Lung microvascular endothelial cell (primary cell): Measurements from ENCODE around the gene GDPD3. TPM values are rescaled to one million over a fixed set of nuclear protein-coding genes. Genes with fewer than 3 reads are reported as not detected.
"Not testable (repeated sequence)": the region's sequence is repeated elsewhere in the genome, so short reads cannot be mapped to it uniquely, and the experiment has no call there.

Experiments
- DNase-seq, 2 donors: peaks; one replicate each; pipeline versions ENCODE4 v3.0.0 to v3.0.0-alpha.2; 2010; ENCODE audit warnings: low read depth in 2 of 2
- total RNA-seq: library from RNA; depleted of rRNA; stranded (reverse); fragments of >200 nt; gene quantifications from 2 replicates; pipeline ENCODE4 v1.2.1, GENCODE V29; 2014

Gene GDPD3
- total RNA-seq: 0.22 and 1.4 TPM in 2 replicates

- peak in 1 of 2 donors; percentile 24 for DNase-seq
These were observed at the start of gene GDPD3 for GRCh38 chr16:30113031-30113710. Gene GDPD3, minus strand, starts transcription at chr16:30113537. Its CDS starts 59 bp downstream, at chr16:30113478.

GRCh38 chr16:30157214-30157613, 43.9 kb upstream of the GDPD3 start:
- no peak for DNase-seq

- DNase-seq: no peak
These were observed 41.9 kb upstream of the GDPD3 start for GRCh38 chr16:30155188-30155587.

- DNase-seq: no peak
These were observed 39.2 kb upstream of the GDPD3 start for GRCh38 chr16:30152517-30152916.

GRCh38 chr16:30151091-30151490, 37.8 kb upstream of the GDPD3 start:
- no peak for DNase-seq

- DNase-seq: no peak
These were observed 36.1 kb upstream of the GDPD3 start for GRCh38 chr16:30149250-30149930.

GRCh38 chr16:30147843-30148510, 34.6 kb upstream of the GDPD3 start:
- DNase-seq: no peak

GRCh38 chr16:30145657-30146056, 32.3 kb upstream of the GDPD3 start:
- no peak for DNase-seq

- DNase-seq: no peak
These were observed 31.6 kb upstream of the GDPD3 start for GRCh38 chr16:30144917-30145316.

GRCh38 chr16:30144017-30144416, 30.7 kb upstream of the GDPD3 start:
- DNase-seq: no peak

GRCh38 chr16:30143347-30143702, 30.0 kb upstream of the GDPD3 start:
- DNase-seq: no peak

- DNase-seq: no peak
These were observed 29.5 kb upstream of the GDPD3 start for GRCh38 chr16:30142672-30143346.

- DNase-seq: no peak
These were observed 28.4 kb upstream of the GDPD3 start for GRCh38 chr16:30141750-30142149.

GRCh38 chr16:30139583-30140481, 26.5 kb upstream of the GDPD3 start:
- no peak for DNase-seq

- DNase-seq: no peak
These were observed 24.6 kb upstream of the GDPD3 start for GRCh38 chr16:30137897-30138296.

- DNase-seq: no peak
These were observed 23.8 kb upstream of the GDPD3 start for GRCh38 chr16:30136971-30137605.

- no peak for DNase-seq
These were observed 19.3 kb upstream of the GDPD3 start for GRCh38 chr16:30132591-30132990.

GRCh38 chr16:30131869-30132475, 18.6 kb upstream of the GDPD3 start:
- no peak for DNase-seq

GRCh38 chr16:30127993-30128392, 14.7 kb upstream of the GDPD3 start:
- DNase-seq: no peak

GRCh38 chr16:30125690-30126089, 12.4 kb upstream of the GDPD3 start:
- not testable (repeated sequence) for DNase-seq
